ENCODE measurements around the gene MAEA.

DNA sequence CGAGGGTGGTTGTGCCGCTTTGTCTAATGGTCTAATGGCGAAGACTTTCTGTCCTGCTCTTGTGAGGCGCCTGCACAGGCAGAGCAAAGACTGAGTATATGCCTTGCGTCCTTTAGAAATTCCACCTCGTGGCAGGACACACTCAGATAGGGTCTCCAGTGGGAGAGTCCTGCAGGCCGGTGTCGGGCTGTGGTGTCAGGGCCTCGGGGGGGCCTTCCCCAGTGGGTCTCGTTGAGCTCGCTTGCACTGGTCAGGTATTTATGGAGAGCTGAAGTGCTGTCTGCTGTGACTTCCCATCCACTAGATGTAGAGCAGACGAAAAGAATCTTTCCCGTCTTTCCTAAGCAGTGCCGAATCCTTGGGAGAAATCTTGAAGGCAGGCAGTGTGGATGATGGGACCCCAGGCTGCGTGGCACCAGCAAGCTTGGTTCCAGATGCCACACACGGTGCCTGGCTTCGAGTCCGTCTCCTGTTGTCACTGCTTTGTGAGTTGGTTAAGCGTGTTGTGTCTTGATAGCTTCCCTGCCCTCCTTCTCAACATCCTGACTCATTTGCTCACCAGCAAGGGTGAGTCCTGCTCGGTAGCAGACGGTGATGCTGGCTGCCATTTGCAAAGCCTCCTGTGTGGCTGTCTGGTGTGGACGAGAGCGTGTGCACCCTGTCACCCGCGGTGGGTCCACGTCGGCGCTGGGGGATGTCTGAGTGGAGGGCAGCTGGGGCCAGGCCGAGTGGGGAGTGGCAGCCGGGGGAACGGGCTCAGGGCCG, 20.5 kb downstream of the MAEA start:
- TF ChIP-seq, protein P1, sequence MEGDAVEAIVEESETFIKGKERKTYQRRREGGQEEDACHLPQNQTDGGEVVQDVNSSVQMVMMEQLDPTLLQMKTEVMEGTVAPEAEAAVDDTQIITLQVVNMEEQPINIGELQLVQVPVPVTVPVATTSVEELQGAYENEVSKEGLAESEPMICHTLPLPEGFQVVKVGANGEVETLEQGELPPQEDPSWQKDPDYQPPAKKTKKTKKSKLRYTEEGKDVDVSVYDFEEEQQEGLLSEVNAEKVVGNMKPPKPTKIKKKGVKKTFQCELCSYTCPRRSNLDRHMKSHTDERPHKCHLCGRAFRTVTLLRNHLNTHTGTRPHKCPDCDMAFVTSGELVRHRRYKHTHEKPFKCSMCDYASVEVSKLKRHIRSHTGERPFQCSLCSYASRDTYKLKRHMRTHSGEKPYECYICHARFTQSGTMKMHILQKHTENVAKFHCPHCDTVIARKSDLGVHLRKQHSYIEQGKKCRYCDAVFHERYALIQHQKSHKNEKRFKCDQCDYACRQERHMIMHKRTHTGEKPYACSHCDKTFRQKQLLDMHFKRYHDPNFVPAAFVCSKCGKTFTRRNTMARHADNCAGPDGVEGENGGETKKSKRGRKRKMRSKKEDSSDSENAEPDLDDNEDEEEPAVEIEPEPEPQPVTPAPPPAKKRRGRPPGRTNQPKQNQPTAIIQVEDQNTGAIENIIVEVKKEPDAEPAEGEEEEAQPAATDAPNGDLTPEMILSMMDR (IDR thresholded peaks at IDR 0.05), result no peak
- TF ChIP-seq POLR2AphosphoS5 (IDR thresholded peaks at IDR 0.05) (no peak), POLR2A (IDR thresholded peaks at IDR 0.05) (no peak)
